HEK293 (cell line): Measurements from ENCODE around the gene TTLL10.

Experiments used
- ZNF184 ChIP-seq: fragments of 450-650 bp; IDR thresholded peaks from 2 replicates; pipeline ENCODE4 v1.5.1; 2018; ENCODE audit warnings: missing biosample characterization, mild to moderate bottlenecking, missing genetic modification characterization
- ZNF266 ChIP-seq: fragments of 450-650 bp; formaldehyde crosslinking; IDR thresholded peaks from 2 replicates; pipeline ENCODE4 v1.5.1; 2016; ENCODE audit warnings: missing biosample characterization, missing genetic modification characterization, low read depth
- ZNF324 ChIP-seq: fragments of 450-650 bp; formaldehyde crosslinking; IDR thresholded peaks from 2 replicates; pipeline ENCODE4 v1.5.1; 2016; ENCODE audit warnings: missing biosample characterization, missing genetic modification characterization
- TF ChIP-seq, protein P1 (sequence below): fragments of 450-650 bp; formaldehyde crosslinking; IDR thresholded peaks from 2 replicates; pipeline ENCODE4 v1.5.1; 2016; ENCODE audit warnings: missing biosample characterization, missing genetic modification characterization
- TF ChIP-seq, protein P2 (sequence below): fragments of 450-650 bp; formaldehyde crosslinking; conservative IDR thresholded peaks from 2 replicates; pipeline ENCODE4 v1.5.1; 2016; ENCODE audit warnings: low read depth, missing biosample characterization, missing genetic modification characterization
- TF ChIP-seq, protein P3 (sequence below): fragments of 450-650 bp; formaldehyde crosslinking; IDR thresholded peaks from 2 replicates; pipeline ENCODE4 v1.5.1; 2016; ENCODE audit warnings: missing biosample characterization, missing genetic modification characterization

DNA sequence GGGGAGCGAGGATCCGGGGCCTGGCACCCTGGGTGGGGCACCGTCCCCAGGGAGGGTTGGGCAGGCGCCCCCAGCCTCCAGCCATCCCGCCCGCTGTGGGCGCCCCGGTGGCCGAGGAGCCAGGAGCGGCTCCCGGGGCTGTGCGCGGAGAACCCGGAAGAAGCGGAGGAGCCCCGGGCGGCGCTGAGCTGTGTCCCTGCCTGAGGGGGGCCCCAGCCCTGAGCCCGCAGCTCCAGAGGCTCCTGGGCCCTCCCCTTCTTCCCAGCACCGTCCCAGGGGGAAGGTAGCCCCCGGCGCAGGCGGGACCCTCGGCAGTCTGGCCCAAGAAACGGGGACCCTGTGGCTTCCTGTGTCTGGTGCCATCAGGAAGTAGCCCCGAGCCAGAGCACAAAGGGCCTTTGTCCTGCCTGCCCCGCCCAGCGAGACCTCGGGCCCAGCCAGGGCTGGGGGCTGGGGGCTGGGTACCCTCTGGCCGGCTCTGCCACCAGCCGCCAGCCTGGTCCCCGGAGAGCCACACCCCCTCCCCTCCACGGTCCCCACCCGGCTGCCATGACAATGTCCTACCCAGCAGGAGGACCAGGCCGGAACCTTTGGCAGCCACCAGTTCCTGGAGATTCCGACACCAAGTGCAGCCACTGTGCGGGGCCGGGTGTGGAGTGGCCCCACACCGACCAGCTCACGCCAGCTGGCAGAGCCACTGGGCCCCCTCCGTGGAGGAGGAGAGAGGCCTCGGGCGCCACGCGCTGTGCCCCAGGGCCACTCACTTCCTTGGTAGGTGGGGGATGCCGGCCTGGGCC, 15.6 kb upstream of the TTLL10 start:
- TF ChIP-seq ZNF266 (tag by site-specific recombination): no peak
- TF ChIP-seq ZNF184: no peak
- TF ChIP-seq, protein P1, sequence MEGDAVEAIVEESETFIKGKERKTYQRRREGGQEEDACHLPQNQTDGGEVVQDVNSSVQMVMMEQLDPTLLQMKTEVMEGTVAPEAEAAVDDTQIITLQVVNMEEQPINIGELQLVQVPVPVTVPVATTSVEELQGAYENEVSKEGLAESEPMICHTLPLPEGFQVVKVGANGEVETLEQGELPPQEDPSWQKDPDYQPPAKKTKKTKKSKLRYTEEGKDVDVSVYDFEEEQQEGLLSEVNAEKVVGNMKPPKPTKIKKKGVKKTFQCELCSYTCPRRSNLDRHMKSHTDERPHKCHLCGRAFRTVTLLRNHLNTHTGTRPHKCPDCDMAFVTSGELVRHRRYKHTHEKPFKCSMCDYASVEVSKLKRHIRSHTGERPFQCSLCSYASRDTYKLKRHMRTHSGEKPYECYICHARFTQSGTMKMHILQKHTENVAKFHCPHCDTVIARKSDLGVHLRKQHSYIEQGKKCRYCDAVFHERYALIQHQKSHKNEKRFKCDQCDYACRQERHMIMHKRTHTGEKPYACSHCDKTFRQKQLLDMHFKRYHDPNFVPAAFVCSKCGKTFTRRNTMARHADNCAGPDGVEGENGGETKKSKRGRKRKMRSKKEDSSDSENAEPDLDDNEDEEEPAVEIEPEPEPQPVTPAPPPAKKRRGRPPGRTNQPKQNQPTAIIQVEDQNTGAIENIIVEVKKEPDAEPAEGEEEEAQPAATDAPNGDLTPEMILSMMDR (tag by site-specific recombination): no peak
- TF ChIP-seq ZNF324 (tag by site-specific recombination): no peak
- TF ChIP-seq, protein P2, sequence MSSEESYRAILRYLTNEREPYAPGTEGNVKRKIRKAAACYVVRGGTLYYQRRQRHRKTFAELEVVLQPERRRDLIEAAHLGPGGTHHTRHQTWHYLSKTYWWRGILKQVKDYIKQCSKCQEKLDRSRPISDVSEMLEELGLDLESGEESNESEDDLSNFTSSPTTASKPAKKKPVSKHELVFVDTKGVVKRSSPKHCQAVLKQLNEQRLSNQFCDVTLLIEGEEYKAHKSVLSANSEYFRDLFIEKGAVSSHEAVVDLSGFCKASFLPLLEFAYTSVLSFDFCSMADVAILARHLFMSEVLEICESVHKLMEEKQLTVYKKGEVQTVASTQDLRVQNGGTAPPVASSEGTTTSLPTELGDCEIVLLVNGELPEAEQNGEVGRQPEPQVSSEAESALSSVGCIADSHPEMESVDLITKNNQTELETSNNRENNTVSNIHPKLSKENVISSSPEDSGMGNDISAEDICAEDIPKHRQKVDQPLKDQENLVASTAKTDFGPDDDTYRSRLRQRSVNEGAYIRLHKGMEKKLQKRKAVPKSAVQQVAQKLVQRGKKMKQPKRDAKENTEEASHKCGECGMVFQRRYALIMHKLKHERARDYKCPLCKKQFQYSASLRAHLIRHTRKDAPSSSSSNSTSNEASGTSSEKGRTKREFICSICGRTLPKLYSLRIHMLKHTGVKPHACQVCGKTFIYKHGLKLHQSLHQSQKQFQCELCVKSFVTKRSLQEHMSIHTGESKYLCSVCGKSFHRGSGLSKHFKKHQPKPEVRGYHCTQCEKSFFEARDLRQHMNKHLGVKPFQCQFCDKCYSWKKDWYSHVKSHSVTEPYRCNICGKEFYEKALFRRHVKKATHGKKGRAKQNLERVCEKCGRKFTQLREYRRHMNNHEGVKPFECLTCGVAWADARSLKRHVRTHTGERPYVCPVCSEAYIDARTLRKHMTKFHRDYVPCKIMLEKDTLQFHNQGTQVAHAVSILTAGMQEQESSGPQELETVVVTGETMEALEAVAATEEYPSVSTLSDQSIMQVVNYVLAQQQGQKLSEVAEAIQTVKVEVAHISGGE: no peak
- TF ChIP-seq, protein P3, sequence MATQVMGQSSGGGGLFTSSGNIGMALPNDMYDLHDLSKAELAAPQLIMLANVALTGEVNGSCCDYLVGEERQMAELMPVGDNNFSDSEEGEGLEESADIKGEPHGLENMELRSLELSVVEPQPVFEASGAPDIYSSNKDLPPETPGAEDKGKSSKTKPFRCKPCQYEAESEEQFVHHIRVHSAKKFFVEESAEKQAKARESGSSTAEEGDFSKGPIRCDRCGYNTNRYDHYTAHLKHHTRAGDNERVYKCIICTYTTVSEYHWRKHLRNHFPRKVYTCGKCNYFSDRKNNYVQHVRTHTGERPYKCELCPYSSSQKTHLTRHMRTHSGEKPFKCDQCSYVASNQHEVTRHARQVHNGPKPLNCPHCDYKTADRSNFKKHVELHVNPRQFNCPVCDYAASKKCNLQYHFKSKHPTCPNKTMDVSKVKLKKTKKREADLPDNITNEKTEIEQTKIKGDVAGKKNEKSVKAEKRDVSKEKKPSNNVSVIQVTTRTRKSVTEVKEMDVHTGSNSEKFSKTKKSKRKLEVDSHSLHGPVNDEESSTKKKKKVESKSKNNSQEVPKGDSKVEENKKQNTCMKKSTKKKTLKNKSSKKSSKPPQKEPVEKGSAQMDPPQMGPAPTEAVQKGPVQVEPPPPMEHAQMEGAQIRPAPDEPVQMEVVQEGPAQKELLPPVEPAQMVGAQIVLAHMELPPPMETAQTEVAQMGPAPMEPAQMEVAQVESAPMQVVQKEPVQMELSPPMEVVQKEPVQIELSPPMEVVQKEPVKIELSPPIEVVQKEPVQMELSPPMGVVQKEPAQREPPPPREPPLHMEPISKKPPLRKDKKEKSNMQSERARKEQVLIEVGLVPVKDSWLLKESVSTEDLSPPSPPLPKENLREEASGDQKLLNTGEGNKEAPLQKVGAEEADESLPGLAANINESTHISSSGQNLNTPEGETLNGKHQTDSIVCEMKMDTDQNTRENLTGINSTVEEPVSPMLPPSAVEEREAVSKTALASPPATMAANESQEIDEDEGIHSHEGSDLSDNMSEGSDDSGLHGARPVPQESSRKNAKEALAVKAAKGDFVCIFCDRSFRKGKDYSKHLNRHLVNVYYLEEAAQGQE (tag by site-specific recombination): no peak
